22Rv1 (cell line): ENCODE data around the gene DSTN.

Source experiments
- CTCF ChIP-seq: fragments of 450-650 bp; IDR thresholded peaks from 2 replicates; pipeline ENCODE4 v1.5.1; 2017; ENCODE audit warnings: mild to moderate bottlenecking
- ZFX ChIP-seq: fragments of 450-650 bp; IDR thresholded peaks from 2 replicates; pipeline ENCODE4 v1.6.1; 2017; ENCODE audit warnings: antibody characterized with exemption, borderline replicate concordance

- TF ChIP-seq CTCF (no peak), ZFX (no peak)
Measured at GRCh38 chr20:17573463-17573862, 3.6 kb downstream of the DSTN start.
